ENCODE data around the gene TMEM131.
"Not testable (repeated sequence)": the region's sequence is repeated elsewhere in the genome, so short reads cannot be mapped to it uniquely, and the experiment has no call there.

The TMEM131 gene

GRCh38 chr2:97718051-97718882 is 277.5 kb downstream of the TMEM131 start:
- H3K4me1 ChIP-seq (ENCODE audit: insufficient read depth, low read length): peaks cover 10% of the 10 kb centered on the region
- WGBS: 91% methylated on average over 21 of the region's 21 CpGs
- H3K27ac ChIP-seq (ENCODE audit: low read depth, low read length): no peak overlapping the region
- no peaks in the 10 kb centered on the region for H3K9me3 ChIP-seq (ENCODE audit: insufficient read depth, low read depth, low read length)
- no peaks in the 10 kb centered on the region for H3K27me3 ChIP-seq (ENCODE audit: insufficient read depth, low read length)
- no peak overlapping the region for H3K4me3 ChIP-seq (ENCODE audit: low read length)
- H3K36me3 ChIP-seq (ENCODE audit: insufficient read depth, low read length): no peaks in the 10 kb centered on the region
- no peak overlapping the region for H3K9ac ChIP-seq (ENCODE audit: low read depth, low read length)

DNA sequence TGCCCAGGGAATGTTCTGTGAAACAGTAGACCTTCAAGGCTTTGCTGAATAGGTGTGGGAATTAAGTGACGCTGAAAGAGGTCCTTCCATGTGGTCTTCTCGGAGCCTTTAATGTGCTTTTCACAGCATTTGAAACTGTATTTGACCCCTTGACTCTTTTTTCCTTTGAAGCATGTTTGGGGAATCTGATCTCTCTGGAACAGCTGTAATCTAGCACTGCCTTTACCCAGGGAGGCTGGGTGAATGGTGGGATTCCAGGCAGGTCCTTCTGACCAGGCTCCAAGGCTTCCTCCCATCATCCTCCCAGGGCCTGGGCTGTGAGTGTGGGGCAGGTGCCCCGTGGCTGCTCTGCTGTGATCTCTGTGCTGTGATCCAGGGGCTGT is 278.1 kb downstream of the TMEM131 start:
- no peaks in the 10 kb centered on the region for H3K36me3 ChIP-seq (ENCODE audit: insufficient read depth, low read length)
- no peak overlapping the region for H3K27ac ChIP-seq (ENCODE audit: low read depth, low read length)
- H3K27me3 ChIP-seq (ENCODE audit: insufficient read depth, low read length): no peaks in the 10 kb centered on the region
- H3K4me3 ChIP-seq (ENCODE audit: low read length): no peak overlapping the region
- no peak overlapping the region for H3K9ac ChIP-seq (ENCODE audit: low read depth, low read length)
- WGBS: 94% methylated on average over 3 of the region's 3 CpGs
- H3K9me3 ChIP-seq (ENCODE audit: insufficient read depth, low read depth, low read length): no peaks in the 10 kb centered on the region
- peaks cover 10% of the 10 kb centered on the region for H3K4me1 ChIP-seq (ENCODE audit: insufficient read depth, low read length)

DNA sequence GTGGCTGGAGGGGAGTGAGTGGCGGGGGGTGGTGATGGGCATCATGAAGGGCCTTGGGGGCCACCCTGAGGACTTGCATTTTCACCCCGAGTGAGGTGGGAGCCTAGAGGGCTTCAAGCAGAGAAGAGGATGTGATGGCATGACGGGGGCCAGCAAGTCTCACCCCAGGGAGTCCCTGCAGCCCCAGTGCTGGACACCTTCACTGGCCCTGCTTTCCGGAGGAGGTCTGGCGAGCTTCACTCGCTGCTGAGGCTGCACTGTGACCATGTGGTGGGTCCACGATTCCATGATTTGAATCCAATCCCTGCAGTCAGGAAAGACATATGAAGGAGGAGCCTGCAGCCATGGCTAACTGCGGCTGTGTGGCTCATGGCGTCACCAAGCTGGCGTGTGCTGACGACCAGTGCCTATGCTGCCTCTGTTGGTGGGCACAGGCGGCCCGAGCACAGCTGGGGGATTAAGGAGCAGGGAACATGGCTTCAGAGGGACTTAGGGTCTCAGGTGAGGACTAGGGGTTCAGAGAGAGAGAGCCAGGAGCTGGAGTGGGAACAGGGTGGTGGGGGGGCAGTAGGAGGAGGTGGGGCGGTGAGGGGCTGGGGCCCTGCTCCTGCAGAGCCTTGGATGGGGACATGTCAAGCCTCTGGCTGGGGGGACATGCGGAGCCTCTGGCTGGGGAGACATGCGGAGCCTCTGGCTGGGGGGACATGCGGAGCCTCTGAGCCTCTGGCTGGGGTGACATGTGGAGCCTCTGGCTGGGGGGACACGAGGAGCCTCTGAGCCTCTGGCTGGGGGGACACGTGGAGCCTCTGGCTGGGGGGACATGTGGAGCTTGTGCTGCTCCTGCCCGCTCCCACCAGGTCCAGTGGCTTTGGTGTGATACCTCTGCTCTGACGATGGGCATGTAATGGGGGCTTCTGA is 278.8 kb downstream of the TMEM131 start:
- no peak overlapping the region for H3K9ac ChIP-seq (ENCODE audit: low read depth, low read length)
- H3K4me3 ChIP-seq (ENCODE audit: low read length): no peak overlapping the region
- 92% methylated on average over 21 of the region's 21 CpGs for WGBS

DNA sequence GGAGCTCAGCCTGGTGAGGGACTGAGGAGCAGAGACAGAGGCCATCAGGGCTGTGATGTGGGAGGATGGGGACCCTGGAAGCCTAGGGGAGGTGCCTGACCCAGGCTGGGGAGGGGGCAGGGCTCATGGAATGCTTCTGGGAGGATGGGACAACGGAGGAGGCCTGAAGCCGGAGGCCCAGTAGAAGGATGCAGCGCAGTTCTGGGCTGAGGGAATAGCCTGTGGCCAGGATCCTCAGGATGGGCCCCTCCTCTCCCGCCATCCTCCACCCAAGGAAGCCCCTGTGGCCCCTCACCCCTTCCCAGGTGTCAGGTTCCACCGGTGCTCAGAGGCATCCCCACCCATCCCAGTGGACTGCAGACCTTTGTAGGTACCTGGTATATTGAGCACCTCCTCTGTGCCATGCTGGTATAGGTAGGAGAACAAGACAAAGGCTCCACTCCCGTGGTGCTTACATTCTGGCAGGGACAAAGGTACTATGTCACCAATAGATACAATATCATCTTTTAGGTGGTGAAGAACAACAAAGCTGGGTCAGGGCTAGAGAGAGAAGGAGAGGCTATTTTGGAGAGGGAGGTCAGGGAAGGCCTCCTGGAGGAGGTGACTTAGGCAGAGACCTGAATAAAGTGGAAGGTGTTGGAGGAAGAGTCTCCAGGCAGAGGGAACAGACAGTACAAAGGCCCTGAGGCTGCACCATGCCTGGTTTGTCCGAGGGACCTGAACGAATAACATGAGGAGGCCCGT is 279.6 kb downstream of the TMEM131 start:
- H3K9ac ChIP-seq (ENCODE audit: low read depth, low read length): no peak overlapping the region
- WGBS: 83% methylated on average over 8 of the region's 9 CpGs
- H3K27ac ChIP-seq (ENCODE audit: low read depth, low read length): no peak overlapping the region
- peaks cover 9% of the 10 kb centered on the region for H3K4me1 ChIP-seq (ENCODE audit: insufficient read depth, low read length)
- no peaks in the 10 kb centered on the region for H3K9me3 ChIP-seq (ENCODE audit: insufficient read depth, low read depth, low read length)
- no peak overlapping the region for H3K4me3 ChIP-seq (ENCODE audit: low read length)
- no peaks in the 10 kb centered on the region for H3K36me3 ChIP-seq (ENCODE audit: insufficient read depth, low read length)
- no peaks in the 10 kb centered on the region for H3K27me3 ChIP-seq (ENCODE audit: insufficient read depth, low read length)

More for the DNA sequence above, 278.8 kb downstream of the TMEM131 start:
- no peaks in the 10 kb centered on the region for H3K27me3 ChIP-seq (ENCODE audit: insufficient read depth, low read length)
- no peaks in the 10 kb centered on the region for H3K36me3 ChIP-seq (ENCODE audit: insufficient read depth, low read length)
- no peaks in the 10 kb centered on the region for H3K9me3 ChIP-seq (ENCODE audit: insufficient read depth, low read depth, low read length)
- H3K27ac ChIP-seq (ENCODE audit: low read depth, low read length): no peak overlapping the region
- H3K4me1 ChIP-seq (ENCODE audit: insufficient read depth, low read length): peaks cover 10% of the 10 kb centered on the region

DNA sequence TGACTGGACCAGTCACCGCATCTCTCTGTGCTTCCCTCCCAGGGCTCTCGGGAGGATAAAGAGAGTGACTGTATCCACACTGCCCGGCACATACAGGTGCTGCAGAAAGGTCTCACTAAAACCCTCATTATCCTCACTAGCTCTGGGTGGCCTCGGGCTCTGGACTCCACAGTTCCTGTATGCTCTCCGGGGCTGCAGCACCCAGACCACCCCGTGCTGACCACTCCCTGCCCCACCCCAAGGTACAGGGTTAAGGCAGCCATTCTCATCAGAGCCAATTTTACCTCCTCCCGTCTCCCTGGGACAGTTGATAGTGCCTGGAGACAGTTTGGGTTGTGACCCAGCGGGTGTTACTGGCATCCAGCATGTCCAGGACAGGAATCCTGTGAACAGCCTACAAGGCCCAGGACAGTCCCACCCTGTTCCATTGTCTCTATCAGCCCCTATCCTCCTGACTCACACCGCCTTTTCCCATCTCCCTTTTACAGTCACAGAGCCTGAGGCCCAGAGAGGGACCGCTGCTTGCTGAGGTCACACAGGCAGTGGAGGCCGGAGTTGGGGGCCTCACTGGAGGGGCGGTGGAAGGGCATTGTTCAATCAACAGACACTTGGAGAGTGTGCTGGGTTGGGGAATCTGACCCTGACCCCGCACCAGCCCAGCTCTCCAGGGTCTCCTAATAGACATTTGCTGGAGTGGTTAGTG is 280.6 kb downstream of the TMEM131 start:
- no peaks in the 10 kb centered on the region for H3K27me3 ChIP-seq (ENCODE audit: insufficient read depth, low read length)
- whole genome bisulfite sequencing: 91% methylated on average over 13 of the region's 13 CpGs
- no peak overlapping the region for H3K27ac ChIP-seq (ENCODE audit: low read depth, low read length)
- H3K9me3 ChIP-seq (ENCODE audit: insufficient read depth, low read depth, low read length): no peaks in the 10 kb centered on the region
- H3K4me1 ChIP-seq (ENCODE audit: insufficient read depth, low read length): peaks cover 5% of the 10 kb centered on the region; the same call in 1 of the 2 replicates
- H3K4me3 ChIP-seq (ENCODE audit: low read length): no peak overlapping the region
- H3K9ac ChIP-seq (ENCODE audit: low read depth, low read length): no peak overlapping the region
- H3K36me3 ChIP-seq (ENCODE audit: insufficient read depth, low read length): no peaks in the 10 kb centered on the region

GRCh38 chr2:97714084-97714949 is 281.4 kb downstream of the TMEM131 start:
- no peaks in the 10 kb centered on the region for H3K9me3 ChIP-seq (ENCODE audit: insufficient read depth, low read depth, low read length)
- 84% methylated on average over 17 of the region's 17 CpGs for WGBS
- H3K4me1 ChIP-seq (ENCODE audit: insufficient read depth, low read length): no peaks in the 10 kb centered on the region
- no peaks in the 10 kb centered on the region for H3K27me3 ChIP-seq (ENCODE audit: insufficient read depth, low read length)
- no peak overlapping the region for H3K9ac ChIP-seq (ENCODE audit: low read depth, low read length)
- H3K36me3 ChIP-seq (ENCODE audit: insufficient read depth, low read length): no peaks in the 10 kb centered on the region
- no peak overlapping the region for H3K27ac ChIP-seq (ENCODE audit: low read depth, low read length)
- H3K4me3 ChIP-seq (ENCODE audit: low read length): no peak overlapping the region

GRCh38 chr2:97713296-97714083 is 282.3 kb downstream of the TMEM131 start, which contains the start of gene ZAP70:
Gene ZAP70, plus strand, starts transcription at chr2:97713576. Its CDS starts 10,461 bp downstream, at chr2:97724037.
- Histone ChIP-seq H3K4me1 (ENCODE audit: insufficient read depth, low read length) (no peaks in the 10 kb centered on the region), H3K9me3 (ENCODE audit: insufficient read depth, low read depth, low read length) (no peaks in the 10 kb centered on the region), H3K4me3 (ENCODE audit: low read length) (no peak within 1 kb of the TSS), H3K27ac (ENCODE audit: low read depth, low read length) (no peak within 1 kb of the TSS), H3K36me3 (ENCODE audit: insufficient read depth, low read length) (no peaks in the 10 kb centered on the region), H3K9ac (ENCODE audit: low read depth, low read length) (no peak within 1 kb of the TSS), H3K27me3 (ENCODE audit: insufficient read depth, low read length) (no peaks in the 10 kb centered on the region)
- WGBS: 84% methylated on average over 21 of the region's 21 CpGs

DNA sequence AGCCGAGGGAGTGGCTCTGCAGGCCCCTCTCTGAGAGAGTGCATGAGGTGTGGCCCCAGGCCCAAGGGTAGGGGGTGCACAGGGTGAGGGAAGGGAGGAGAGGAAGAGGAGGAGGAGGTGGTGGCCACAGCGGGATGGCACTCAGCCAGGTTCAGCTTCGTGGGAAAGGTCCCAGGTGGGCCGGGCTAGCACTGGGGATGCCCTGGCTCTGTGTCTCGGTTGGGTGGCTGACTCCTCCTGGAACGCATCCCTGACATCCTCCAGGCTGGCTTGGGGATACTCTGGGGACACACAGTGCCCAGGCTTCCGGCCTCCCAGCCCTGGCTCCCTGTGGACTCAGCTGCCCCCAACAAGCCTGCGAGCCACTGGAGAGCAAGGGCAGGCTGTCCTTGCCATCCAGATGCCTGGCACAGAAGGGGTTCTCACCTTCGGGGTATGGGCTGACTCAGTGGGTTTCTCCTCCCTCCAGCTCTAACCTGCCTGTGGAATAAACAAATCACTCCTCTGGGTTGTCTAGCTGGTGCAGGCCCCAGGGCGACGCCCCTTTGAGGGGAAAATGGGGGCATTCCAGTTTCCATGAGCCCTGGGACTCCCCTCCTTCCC is 283.0 kb downstream of the TMEM131 start:
- no peaks in the 10 kb centered on the region for H3K36me3 ChIP-seq (ENCODE audit: insufficient read depth, low read length)
- H3K9me3 ChIP-seq (ENCODE audit: insufficient read depth, low read depth, low read length): no peaks in the 10 kb centered on the region
- H3K4me3 ChIP-seq (ENCODE audit: low read length): no peak overlapping the region
- 88% methylated on average over 11 of the region's 11 CpGs for WGBS
- no peak overlapping the region for H3K9ac ChIP-seq (ENCODE audit: low read depth, low read length)
- no peak overlapping the region for H3K27ac ChIP-seq (ENCODE audit: low read depth, low read length)
- H3K4me1 ChIP-seq (ENCODE audit: insufficient read depth, low read length): no peaks in the 10 kb centered on the region
- H3K27me3 ChIP-seq (ENCODE audit: insufficient read depth, low read length): no peaks in the 10 kb centered on the region

- not testable (repeated sequence) for H3K36me3 ChIP-seq (ENCODE audit: insufficient read depth, low read length); H3K9ac ChIP-seq (ENCODE audit: low read depth, low read length); H3K27me3 ChIP-seq (ENCODE audit: insufficient read depth, low read length); H3K9me3 ChIP-seq (ENCODE audit: insufficient read depth, low read depth, low read length); H3K27ac ChIP-seq (ENCODE audit: low read depth, low read length); H3K4me1 ChIP-seq (ENCODE audit: insufficient read depth, low read length); H3K4me3 ChIP-seq (ENCODE audit: low read length)
- WGBS: 83% methylated on average over 9 of the region's 9 CpGs
Observed at GRCh38 chr2:97712175-97712574, 283.6 kb downstream of the TMEM131 start.

Data from HUES64 (cell line).